ENCODE data around the gene RAPGEFL1.
A peak's percentile ranks its signal among the peaks of the same experiment; 100 is the strongest.
"Not testable (repeated sequence)": the region's sequence is repeated elsewhere in the genome, so short reads cannot be mapped to it uniquely, and the experiment has no call there.

RAPGEFL1 gene, protein sequence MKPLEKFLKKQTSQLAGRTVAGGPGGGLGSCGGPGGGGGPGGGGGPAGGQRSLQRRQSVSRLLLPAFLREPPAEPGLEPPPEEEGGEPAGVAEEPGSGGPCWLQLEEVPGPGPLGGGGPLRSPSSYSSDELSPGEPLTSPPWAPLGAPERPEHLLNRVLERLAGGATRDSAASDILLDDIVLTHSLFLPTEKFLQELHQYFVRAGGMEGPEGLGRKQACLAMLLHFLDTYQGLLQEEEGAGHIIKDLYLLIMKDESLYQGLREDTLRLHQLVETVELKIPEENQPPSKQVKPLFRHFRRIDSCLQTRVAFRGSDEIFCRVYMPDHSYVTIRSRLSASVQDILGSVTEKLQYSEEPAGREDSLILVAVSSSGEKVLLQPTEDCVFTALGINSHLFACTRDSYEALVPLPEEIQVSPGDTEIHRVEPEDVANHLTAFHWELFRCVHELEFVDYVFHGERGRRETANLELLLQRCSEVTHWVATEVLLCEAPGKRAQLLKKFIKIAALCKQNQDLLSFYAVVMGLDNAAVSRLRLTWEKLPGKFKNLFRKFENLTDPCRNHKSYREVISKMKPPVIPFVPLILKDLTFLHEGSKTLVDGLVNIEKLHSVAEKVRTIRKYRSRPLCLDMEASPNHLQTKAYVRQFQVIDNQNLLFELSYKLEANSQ

DNA sequence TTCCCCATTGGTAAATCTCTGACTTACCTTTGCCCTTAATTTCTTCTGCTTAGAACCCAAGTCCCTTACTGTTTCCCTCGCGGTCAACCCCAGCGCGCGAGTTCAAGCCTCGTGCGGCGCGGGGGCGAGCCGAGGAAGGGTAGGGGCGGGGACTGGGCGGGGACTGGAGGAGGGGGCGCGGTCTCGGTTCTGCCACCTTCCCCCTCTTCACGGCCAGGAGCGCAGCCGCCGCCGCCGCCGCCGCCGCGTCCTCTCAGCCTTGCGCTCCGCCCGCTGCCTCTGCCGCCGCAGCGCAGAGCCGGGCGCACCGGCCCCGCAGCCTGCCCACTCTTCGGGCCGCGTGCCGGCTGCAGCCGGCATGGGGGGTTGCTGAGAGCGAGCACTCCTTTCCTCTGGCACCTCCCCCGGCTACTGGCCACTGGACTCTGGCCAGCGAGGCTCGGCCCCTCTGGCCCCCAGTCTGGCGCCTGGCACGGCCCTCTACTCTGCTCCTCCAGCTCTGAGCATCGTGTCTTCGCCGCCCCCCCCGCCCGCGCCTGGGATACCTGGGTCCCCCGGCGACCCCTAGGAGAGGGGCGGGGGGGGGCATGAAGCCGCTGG lies at the start of gene RAPGEFL1:
Gene RAPGEFL1 (plus strand): TSS at position 196 of the 600 bp plus-strand sequence. CDS start 392 bp downstream, at position 588.
- DNase-seq, result peak; percentile 83 to 86

GRCh38 chr17:40129498-40129897 lies 47.8 kb upstream of the RAPGEFL1 start:
- DNase-seq, result no peak

DNA sequence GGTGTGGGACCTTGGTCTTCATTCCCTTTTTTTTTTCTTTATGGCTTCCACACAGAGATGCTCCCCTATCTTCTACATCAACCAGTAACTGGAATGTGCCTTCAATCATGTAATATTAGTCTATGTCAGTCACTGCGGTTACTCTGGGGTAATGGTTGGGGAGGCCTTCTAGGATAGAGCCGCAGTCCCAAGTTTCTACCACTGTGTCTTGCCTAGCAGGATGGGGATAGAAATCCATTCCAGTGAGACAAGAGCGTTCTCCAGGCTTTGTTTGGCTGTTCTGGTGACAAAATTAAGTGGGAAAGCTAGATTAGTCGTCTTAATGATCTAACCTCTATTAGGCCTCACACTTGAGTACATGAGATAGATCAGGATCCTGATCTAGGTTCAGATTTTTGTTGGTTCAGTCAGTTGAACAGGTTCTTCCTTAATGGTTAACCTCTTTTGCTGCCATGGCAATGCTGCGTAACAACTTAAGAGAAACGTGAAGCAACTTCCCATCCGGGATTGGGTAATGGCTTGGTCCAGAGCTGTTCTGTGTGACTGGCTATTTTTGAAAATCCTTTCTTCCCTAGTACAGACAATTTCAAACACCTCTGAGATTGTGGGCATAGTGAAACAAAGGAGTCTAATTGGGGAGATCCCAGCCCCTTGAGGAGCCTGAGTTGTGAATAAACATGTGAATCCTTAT lies 46.8 kb upstream of the RAPGEFL1 start:
- DNase-seq, result peak in 1 of 2 donors; percentile 60

DNA sequence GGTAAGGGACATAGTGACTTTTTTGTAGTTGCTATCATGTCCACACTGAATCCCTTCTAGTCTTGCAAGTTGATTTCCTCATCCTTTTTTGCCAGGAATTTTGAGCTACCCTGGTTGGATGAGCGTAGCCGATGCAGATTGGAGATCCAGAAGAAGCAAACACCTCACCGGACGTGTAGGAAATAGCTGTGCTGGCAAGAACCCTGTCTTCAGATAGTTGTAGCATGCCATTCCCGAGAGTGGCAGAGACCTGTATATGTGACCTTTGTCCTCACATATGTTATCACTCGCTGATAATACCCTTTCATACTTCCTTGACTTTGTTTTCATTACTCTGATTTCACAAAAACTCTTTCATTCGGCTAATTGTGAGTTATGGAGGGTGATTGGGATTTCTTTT lies 43.1 kb upstream of the RAPGEFL1 start:
- DNase-seq, result no peak

GRCh38 chr17:40135817-40136216 lies 41.5 kb upstream of the RAPGEFL1 start:
- no peak for DNase-seq

DNA sequence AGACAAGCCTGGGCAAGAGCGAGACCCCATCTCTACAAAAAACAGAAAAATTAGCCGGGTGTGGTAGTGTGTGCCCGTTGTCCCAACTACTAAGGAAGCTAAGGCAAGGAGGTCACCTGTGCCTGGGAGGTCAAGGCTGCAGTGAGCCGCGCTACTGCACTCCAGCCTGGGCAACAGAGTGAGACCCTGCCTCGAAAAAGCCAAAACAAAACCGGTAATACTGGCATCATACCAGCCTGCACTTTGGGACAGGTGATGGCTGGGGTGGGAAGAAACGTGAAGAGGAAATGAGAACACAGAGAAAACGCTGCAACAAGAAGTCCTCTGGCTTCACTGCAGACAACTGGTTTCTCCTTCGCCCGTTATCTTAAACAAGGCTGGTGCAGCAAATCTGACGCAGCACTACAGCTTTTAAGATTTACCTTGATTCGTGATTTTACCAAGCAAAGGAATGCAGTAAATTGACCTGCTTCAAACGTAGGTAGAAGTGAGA lies 37.7 kb upstream of the RAPGEFL1 start:
- no peak for DNase-seq

DNA sequence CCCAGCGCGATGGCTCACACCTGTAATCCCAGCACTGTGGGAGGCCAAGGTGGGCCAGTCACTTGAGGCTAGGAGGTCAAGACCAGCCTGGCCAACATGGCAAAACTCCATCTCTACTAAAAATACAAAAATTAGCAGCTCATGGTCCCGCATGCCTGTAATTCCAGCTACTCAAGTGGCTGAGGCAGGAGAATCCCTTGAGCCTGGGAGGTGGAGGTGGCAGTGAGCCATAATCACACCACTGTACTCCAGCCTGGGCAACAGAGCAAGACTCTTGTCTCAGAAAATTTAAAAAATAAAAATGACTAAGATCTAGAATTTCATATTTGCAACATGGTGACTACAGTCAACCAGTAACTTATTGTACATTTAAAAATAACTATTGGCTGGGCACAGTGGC lies 34.1 kb upstream of the RAPGEFL1 start:
- DNase-seq, result not testable (repeated sequence)

DNA sequence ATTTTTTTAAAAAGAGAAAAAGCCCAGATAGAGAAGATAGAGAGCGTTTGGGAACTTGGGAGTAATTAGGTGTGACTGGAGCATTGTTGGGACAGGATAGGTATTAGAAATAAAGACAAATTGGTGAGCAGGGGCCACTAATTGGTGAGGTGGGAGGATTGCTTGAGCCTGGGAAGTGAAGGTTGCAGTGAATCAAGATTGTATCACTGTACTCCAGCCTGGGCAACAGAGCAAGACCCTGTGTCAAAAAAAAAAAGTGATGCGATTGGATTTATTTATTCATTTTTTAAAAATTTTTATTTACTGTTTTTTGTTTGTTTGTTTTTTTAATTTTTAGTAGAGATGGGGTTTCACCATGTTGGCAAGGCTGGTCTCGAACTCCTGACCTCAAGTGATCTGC lies 31.8 kb upstream of the RAPGEFL1 start:
- no peak for DNase-seq

DNA sequence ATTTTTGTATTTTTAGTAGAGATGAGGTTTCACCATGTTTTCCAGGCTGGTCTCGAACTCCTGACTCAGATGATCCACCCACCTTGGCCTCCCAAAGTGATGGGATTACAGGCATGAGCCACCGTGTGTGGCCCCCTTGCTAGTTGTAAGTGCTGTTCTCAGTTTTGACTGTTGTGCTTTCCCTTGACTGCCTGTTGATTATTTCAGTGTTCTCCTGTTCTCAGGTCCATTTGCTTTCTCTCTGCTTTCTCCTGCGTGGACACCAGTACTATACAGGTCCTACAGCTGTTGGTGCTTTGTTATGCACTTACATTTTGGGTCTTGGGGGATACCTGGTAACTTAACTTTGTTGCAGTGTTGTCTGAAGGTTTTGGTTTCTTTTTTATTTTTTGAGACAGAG lies 28.7 kb upstream of the RAPGEFL1 start:
- no peak for DNase-seq

- DNase-seq, result no peak
Measured at GRCh38 chr17:40150276-40150675, 27.0 kb upstream of the RAPGEFL1 start.

DNA sequence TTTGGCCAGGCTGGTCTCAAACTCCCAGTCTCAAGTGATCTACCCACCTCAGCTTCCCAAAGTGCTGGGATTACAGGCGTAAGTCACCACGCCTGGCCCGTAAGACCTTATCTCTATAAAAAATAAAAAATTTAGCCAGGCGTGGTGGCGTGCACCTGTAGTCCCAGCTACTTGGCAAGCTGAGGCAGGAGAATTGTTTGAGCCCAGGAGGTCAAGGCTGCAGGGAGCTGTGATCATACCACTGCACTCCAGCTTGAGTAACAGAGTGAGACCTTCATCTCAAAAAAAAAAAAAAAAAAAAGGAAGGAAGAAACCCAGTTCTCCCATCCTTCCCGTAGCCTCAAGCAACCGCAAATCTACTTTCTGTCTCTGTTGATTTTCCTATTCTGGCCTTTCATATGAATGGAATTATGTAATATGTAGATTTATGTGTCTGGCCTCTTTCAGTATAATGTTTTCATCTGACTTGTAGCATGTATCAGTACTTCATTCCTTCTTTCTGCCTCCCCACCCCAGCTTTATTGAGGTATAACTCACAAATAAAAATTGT lies 25.8 kb upstream of the RAPGEFL1 start:
- DNase-seq, result no peak

- no peak for DNase-seq
Measured at GRCh38 chr17:40153603-40154236, 23.6 kb upstream of the RAPGEFL1 start.

GRCh38 chr17:40157973-40158372 lies 19.3 kb upstream of the RAPGEFL1 start:
- DNase-seq, result no peak

GRCh38 chr17:40158438-40159013 lies 18.7 kb upstream of the RAPGEFL1 start:
- DNase-seq, result no peak

GRCh38 chr17:40159456-40159855 lies 17.8 kb upstream of the RAPGEFL1 start:
- DNase-seq, result no peak

GRCh38 chr17:40167685-40168261 lies 9.5 kb upstream of the RAPGEFL1 start:
- DNase-seq, result no peak

DNA sequence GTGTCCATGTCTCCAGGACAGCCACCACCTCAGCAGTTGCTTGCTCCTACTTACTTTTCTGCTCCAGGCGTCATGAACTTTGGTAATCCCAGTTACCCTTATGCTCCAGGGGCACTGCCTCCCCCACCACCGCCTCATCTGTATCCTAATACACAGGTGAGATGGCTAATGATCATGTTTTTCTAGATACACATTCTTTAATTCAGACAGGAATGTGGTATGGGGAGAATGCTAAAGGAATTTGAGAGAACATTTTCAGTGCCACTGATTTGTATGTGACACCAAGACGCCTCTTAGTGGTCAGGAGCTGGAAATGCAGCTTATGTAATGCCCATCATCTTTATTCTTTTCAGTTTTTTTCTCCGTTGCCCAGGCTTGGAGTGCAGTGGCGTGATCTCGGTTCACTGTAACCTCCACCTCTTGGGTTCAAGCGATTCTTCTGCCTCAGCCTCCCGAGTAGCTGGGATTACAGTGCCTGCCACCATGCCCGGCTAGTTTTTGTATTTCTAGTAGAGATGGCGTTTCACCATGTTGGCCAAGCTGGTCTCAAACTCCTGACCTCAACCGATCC lies 8.9 kb upstream of the RAPGEFL1 start:
- DNase-seq, result peak; percentile 50 to 72

DNA sequence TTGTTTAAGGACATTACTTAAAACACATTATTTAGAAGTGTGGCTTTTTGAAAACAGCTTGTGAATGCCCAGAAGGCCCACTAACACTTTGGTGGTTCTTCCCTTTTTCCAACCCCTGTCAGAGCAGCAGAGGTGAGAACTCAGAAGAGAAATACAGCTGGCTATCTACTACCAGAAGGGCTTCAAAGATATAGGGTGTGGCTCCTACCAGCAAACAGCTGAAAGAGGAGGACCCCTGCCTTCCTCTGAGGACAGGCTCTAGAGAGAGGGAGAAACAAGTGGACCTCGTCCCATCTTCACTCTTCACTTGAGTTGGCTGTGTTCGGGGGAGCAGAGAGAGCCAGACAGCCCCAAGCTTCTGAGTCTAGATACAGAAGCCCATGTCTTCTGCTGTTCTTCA lies 6.9 kb upstream of the RAPGEFL1 start:
- DNase-seq, result no peak

GRCh38 chr17:40171750-40172149 lies 5.5 kb upstream of the RAPGEFL1 start:
- no peak for DNase-seq

DNA sequence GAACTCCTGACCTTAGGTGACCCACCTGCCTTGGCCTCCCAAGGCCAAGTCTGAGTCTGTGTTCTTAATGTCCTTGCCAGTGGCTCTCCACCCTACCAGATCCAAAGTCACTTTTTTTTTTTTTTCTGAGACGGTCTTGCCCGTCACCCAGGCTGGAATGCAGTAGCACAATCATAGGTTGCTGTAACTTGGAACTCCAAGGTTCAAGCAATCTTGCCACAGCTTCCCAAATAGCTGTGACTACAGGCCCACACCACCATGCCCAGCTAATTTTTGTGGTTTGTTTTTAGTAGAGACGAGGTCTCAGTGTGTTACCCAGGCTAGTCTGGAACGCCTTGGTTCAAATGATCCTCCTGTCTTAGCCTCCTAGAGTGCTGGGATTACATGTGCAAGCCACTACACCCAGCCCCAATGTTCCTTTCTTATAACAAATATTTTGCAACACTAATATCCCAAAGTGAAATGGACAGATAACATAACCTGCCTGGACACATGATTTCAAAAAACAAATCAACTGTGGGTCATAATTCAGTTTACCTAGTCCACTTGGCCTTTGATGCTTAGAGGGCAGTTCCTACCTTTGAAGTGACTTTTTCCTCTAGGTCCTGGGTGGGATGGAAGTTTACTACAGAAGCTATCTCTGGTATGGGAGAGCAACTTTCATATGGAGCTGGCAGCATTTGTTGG lies 4.0 kb upstream of the RAPGEFL1 start:
- no peak for DNase-seq

GRCh38 chr17:40173778-40174135 lies 3.5 kb upstream of the RAPGEFL1 start:
- no peak for DNase-seq

Measured in CD4-positive, alpha-beta T cell treated with Interleukin-1 beta for 1 hour (primary cell).